Uterus (tissue), 4 donors: ENCODE measurements around the gene ATP9B. TPM values are rescaled to one million over a fixed set of nuclear protein-coding genes. Genes with fewer than 3 reads are reported as not detected.

Experiments
- DNase-seq, 2 donors: peaks; one replicate each; pipeline ENCODE4 v3.0.0-alpha.2; 2019 to 2020
- H3K27ac ChIP-seq, 2 donors: fragments of 200-600 bp; sonication (generic); 1 replicate in 1 of 2; 2 replicates in 1 of 2; pipeline ENCODE4 v1.5.1; 2016 to 2018
- H3K27me3 ChIP-seq, 2 donors: fragments of 200-600 bp; sonication (generic); one replicate each; pipeline ENCODE4 v1.5.1; 2018 to 2019; ENCODE audit warnings: control low read depth in 1 of 2
- H3K36me3 ChIP-seq, 2 donors: fragments of 200-600 bp; sonication (generic); one replicate each; pipeline ENCODE4 v1.5.1; 2019; ENCODE audit warnings: control low read depth in 1 of 2
- H3K4me1 ChIP-seq, 2 donors: fragments of 200-600 bp; sonication (generic); one replicate each; pipeline ENCODE4 v1.5.1; 2018 to 2019; ENCODE audit warnings: control low read depth in 1 of 2
- H3K4me3 ChIP-seq, 2 donors: fragments of 200-600 bp; sonication (generic); 1 replicate in 1 of 2; 2 replicates in 1 of 2; pipeline ENCODE4 v1.5.1; 2018 to 2019; ENCODE audit warnings: mild to moderate bottlenecking in 1 of 2
- H3K9me3 ChIP-seq, 2 donors: fragments of 200-600 bp; sonication (generic); one replicate each; pipeline ENCODE4 v1.5.1; 2019; ENCODE audit warnings: control low read depth in 1 of 2
- POLR2A ChIP-seq, 2 donors: fragments of 450-650 bp; IDR thresholded peaks; one replicate each; pipeline ENCODE4 v1.6.1; 2016; ENCODE audit warnings: antibody characterized with exemption in 2 of 2, mild to moderate bottlenecking in 1 of 2, moderate library complexity in 1 of 2
- intact Hi-C: fragments of 100-400 bp; cut with DNase I; formaldehyde crosslinking; loops from one replicate; pipeline ENCODE4 v1.15.1; 2023; ENCODE audit warnings: low total_unique reads
- total RNA-seq, 4 donors: library from RNA; depleted of rRNA in 3 of 4; stranded (reverse); fragments of >200 nt in 3 of 4; gene quantifications; one replicate each; pipeline versions ENCODE4 v1.1.0 to v1.2.4, GENCODE V29; 2014 to 2023
- TF ChIP-seq, protein P1 (sequence below), 4 experiments: fragments of 200-600 bp in 2 of 4; fragments of 450-650 bp in 2 of 4; sonication (generic) in 2 of 4; IDR thresholded peaks; one replicate each; pipeline ENCODE4 v1.5.1; 2016 to 2019; ENCODE audit warnings: antibody characterized with exemption in 4 of 4, mild to moderate bottlenecking in 2 of 4, moderate library complexity in 1 of 4
- donor health status: DM: yes; HTN: yes; CAD: no.

Gene ATP9B
- total RNA-seq, 4 donors from 2014 or later, result 18.2 to 111 (median 70.3) TPM

DNA sequence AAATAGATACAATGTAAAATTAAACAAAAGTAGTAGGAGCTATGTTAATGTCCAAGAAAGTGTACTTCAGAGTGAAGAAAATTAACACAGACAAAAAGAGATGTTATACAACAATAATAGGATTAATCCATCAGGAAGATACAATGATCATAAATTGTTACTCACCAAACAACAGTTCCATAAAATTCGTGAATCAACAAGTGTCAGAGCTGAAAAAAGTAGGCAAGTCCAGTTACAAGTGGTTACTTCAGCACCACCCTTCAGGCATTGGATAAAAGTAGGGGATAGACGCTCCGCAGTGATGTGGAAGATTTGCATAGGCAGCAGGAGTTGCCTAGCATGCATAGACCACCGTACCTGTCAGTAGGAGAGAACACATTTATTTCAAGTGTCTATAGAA is 77.8 kb downstream of the ATP9B start:
- no peak for TF ChIP-seq POLR2A (IDR thresholded peaks at IDR 0.05)
- TF ChIP-seq, protein P1, sequence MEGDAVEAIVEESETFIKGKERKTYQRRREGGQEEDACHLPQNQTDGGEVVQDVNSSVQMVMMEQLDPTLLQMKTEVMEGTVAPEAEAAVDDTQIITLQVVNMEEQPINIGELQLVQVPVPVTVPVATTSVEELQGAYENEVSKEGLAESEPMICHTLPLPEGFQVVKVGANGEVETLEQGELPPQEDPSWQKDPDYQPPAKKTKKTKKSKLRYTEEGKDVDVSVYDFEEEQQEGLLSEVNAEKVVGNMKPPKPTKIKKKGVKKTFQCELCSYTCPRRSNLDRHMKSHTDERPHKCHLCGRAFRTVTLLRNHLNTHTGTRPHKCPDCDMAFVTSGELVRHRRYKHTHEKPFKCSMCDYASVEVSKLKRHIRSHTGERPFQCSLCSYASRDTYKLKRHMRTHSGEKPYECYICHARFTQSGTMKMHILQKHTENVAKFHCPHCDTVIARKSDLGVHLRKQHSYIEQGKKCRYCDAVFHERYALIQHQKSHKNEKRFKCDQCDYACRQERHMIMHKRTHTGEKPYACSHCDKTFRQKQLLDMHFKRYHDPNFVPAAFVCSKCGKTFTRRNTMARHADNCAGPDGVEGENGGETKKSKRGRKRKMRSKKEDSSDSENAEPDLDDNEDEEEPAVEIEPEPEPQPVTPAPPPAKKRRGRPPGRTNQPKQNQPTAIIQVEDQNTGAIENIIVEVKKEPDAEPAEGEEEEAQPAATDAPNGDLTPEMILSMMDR (IDR thresholded peaks at IDR 0.05), result no peak
- intact Hi-C loops, result no loop called here
- Histone ChIP-seq H3K4me1 (no peaks in the 10 kb centered on the region), H3K36me3 (no peaks in the 10 kb centered on the region), H3K4me3 (no peak overlapping the region), H3K27ac (no peak overlapping the region), H3K9me3 (no peaks in the 10 kb centered on the region), H3K27me3 (no peaks in the 10 kb centered on the region)
- DNase-seq, result no peak

DNA sequence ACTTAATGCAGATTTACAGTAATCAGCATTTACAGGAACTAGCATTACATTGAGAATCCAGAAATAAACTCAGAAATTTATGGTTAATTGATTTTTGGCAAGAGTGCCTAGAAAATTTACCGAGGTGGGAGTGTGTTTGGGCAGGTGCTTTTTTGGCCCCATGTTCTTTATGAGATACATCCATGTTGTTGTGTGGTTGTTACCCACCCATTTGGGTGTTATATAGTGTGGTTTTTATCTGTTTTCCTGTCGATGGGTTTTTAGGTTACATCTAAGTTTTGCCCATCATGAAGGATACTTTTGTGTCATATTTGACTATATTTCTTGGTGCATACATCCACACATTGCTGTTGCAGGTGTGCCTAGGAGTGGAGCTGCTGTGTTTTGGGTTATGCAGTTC is 82.0 kb downstream of the ATP9B start:
- no peak overlapping the region for H3K27ac ChIP-seq
- no peaks in the 10 kb centered on the region for H3K27me3 ChIP-seq
- no peaks in the 10 kb centered on the region for H3K4me1 ChIP-seq
- H3K9me3 ChIP-seq, result no peaks in the 10 kb centered on the region
- H3K36me3 ChIP-seq, result no peaks in the 10 kb centered on the region
- no peak for DNase-seq
- no peak for TF ChIP-seq POLR2A (IDR thresholded peaks at IDR 0.05)
- TF ChIP-seq, protein P1 (IDR thresholded peaks at IDR 0.05), result no peak
- intact Hi-C loops, result no loop called here
- no peak overlapping the region for H3K4me3 ChIP-seq

DNA sequence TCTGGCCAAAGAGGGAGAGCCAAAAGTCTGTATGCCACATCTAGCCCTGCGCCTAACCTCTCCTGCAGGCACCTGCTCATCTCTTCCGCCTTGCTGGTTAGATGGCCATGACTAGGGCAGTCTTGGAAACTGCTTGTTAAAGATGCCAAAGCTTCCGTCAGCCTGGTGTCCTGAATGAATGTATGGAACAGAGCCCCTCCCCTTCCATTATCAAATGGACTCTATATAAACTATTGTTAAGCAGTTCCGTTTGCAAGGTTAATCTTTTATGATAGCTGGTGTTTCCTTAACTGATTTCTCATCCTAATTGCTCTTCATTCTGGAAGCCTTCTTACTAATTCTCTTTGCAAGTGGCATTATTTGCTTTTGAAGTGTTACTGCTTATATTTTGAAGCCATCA is 87.1 kb downstream of the ATP9B start:
- H3K9me3 ChIP-seq, result no peaks in the 10 kb centered on the region
- TF ChIP-seq POLR2A (IDR thresholded peaks at IDR 0.05), result no peak
- TF ChIP-seq, protein P1 (IDR thresholded peaks at IDR 0.05), result no peak
- intact Hi-C loops, result no loop called here

DNA sequence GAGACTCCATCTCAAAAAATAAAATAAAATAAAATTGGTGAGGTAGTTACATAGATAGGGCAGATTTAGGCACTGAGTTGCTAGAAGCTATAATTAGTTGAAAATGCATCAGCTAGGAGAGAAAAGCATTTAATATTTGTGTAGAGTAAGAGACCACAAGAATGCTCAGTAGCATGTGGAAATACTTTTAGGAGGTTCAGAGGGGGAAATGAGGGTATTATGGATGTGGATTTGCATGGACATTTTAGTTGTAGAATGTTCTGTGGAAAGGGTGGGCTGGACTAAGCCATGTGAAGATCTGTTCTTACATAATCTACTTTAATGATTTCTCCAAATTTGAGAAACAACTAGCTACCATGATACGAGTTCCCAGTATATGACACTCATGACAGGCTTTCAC is 95.5 kb downstream of the ATP9B start:
- Histone ChIP-seq H3K36me3 (no peaks in the 10 kb centered on the region), H3K27ac (no peak overlapping the region), H3K27me3 (no peaks in the 10 kb centered on the region), H3K9me3 (no peaks in the 10 kb centered on the region), H3K4me3 (no peak overlapping the region), H3K4me1 (no peaks in the 10 kb centered on the region)
- intact Hi-C loops, result no loop called here
- TF ChIP-seq POLR2A (IDR thresholded peaks at IDR 0.05), result no peak
- TF ChIP-seq, protein P1 (IDR thresholded peaks at IDR 0.05), result no peak
- DNase-seq, result no peak

More for the DNA sequence above, 87.1 kb downstream of the ATP9B start:
- H3K36me3 ChIP-seq, result no peaks in the 10 kb centered on the region
- no peak for DNase-seq
- peak overlapping the region in 1 of 2 donors; percentile 9 for H3K27ac ChIP-seq
- no peak overlapping the region for H3K4me3 ChIP-seq
- H3K27me3 ChIP-seq, result no peaks in the 10 kb centered on the region
- no peaks in the 10 kb centered on the region for H3K4me1 ChIP-seq

DNA sequence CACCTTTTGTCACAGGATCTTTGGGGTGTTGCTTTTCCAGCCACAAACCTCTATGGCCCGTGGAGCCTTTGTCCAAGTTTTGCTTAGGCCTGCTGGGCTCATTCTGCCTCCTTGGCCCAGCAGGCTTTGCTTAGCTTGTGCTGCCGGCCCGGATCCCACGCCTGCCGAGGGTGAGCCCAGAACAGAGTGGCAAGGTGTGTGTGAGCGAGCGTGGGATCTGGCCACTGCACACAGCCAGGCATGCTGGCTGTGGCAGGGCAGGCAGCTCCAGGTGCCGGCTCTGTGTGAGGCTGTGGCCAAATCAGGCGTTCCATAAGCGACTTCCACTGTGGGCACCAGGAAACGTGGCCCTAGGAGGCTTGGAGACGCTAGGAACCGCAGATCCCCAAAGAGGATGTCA is 97.5 kb downstream of the ATP9B start:
- no peak overlapping the region for H3K4me3 ChIP-seq
- no peaks in the 10 kb centered on the region for H3K4me1 ChIP-seq
- no peaks in the 10 kb centered on the region for H3K27me3 ChIP-seq
- no peak for DNase-seq
- no peak overlapping the region for H3K27ac ChIP-seq
- H3K36me3 ChIP-seq, result no peaks in the 10 kb centered on the region
- intact Hi-C loops, result no loop called here
- no peak for TF ChIP-seq POLR2A (IDR thresholded peaks at IDR 0.05)
- TF ChIP-seq, protein P1 (IDR thresholded peaks at IDR 0.05), result no peak
- H3K9me3 ChIP-seq, result no peaks in the 10 kb centered on the region
